ENCODE measurements around the gene IFNGR1. TPM values are rescaled to one million over a fixed set of nuclear protein-coding genes. Genes with fewer than 3 reads are reported as not detected.
A peak's percentile ranks its signal among the peaks of the same experiment; 100 is the strongest.

Gene IFNGR1
- total RNA-seq, 8 experiments from 2014 or later = 24.6 to 72.7 (median 26.8) TPM

GRCh38 chr6:137200288-137200687 lies 18.9 kb downstream of the IFNGR1 start:
- WGBS, 10 experiments = 63 to 100% (median 96%) methylated on average over 1 to 4 of the region's 4 CpGs
- H3K4me1 ChIP-seq (replicated peaks in 1 of 2) = no peaks in the 10 kb centered on the region
- no peak overlapping the region for H3K4me3 ChIP-seq
- in situ Hi-C loops (cut with MboI; ENCODE audit: low pct_unique_long_range_greater_than_20kb in 2 of 9, low sequenced_read_pairs in 9 of 9, unreplicated experiment in 9 of 9) = no loop called here
- no peak overlapping the region for H3K27ac ChIP-seq
- ATAC-seq (replicated peaks in 6 of 8) = no peak

GRCh38 chr6:137197684-137198645 lies 21.2 kb downstream of the IFNGR1 start:
- no peak for ATAC-seq (replicated peaks in 6 of 8)
- no peak overlapping the region for H3K4me3 ChIP-seq
- in situ Hi-C loops (cut with MboI; ENCODE audit: low pct_unique_long_range_greater_than_20kb in 2 of 9, low sequenced_read_pairs in 9 of 9, unreplicated experiment in 9 of 9) = no loop called here
- 89 to 100% (median 98%) methylated on average over 2 to 11 of the region's 11 CpGs for WGBS, 10 experiments
- no peak overlapping the region for H3K27ac ChIP-seq
- no peaks in the 10 kb centered on the region for H3K4me1 ChIP-seq (replicated peaks in 1 of 2)

- in situ Hi-C loops (cut with MboI; ENCODE audit: low pct_unique_long_range_greater_than_20kb in 2 of 9, low sequenced_read_pairs in 9 of 9, unreplicated experiment in 9 of 9) = no loop called here
- H3K4me1 ChIP-seq (replicated peaks in 1 of 2) = no peaks in the 10 kb centered on the region
- 43 to 87% (median 69%) methylated on average over 2 to 5 of the region's 5 CpGs for WGBS, 10 experiments
- no peak overlapping the region for H3K4me3 ChIP-seq
- ATAC-seq (replicated peaks in 6 of 8) = no peak
- no peak overlapping the region for H3K27ac ChIP-seq
These were observed 25.7 kb downstream of the IFNGR1 start for GRCh38 chr6:137193256-137194070.

- WGBS, 10 experiments = 63 to 100% (median 87%) methylated on average over 1 to 4 of the region's 4 CpGs
These were observed 26.4 kb downstream of the IFNGR1 start for GRCh38 chr6:137192821-137193220.

GRCh38 chr6:137191670-137192069 lies 27.5 kb downstream of the IFNGR1 start:
- no peak overlapping the region for H3K27ac ChIP-seq
- no peak for ATAC-seq (replicated peaks in 6 of 8)
- WGBS, 10 experiments = 0 to 100% (median 93%) methylated on average over 1 of the region's 1 CpG; no CpG with 5 or more reads in 3 of the 10 experiments
- H3K4me1 ChIP-seq (replicated peaks in 1 of 2) = no peaks in the 10 kb centered on the region
- in situ Hi-C loops (cut with MboI; ENCODE audit: low pct_unique_long_range_greater_than_20kb in 2 of 9, low sequenced_read_pairs in 9 of 9, unreplicated experiment in 9 of 9) = no loop called here
- H3K4me3 ChIP-seq = no peak overlapping the region

More at GRCh38 chr6:137192821-137193220, 26.4 kb downstream of the IFNGR1 start:
- H3K27ac ChIP-seq = no peak overlapping the region
- H3K4me1 ChIP-seq (replicated peaks in 1 of 2) = no peaks in the 10 kb centered on the region
- H3K4me3 ChIP-seq = no peak overlapping the region
- no peak for ATAC-seq (replicated peaks in 6 of 8)
- in situ Hi-C loops (cut with MboI; ENCODE audit: low pct_unique_long_range_greater_than_20kb in 2 of 9, low sequenced_read_pairs in 9 of 9, unreplicated experiment in 9 of 9) = no loop called here

GRCh38 chr6:137191236-137191635 lies 27.9 kb downstream of the IFNGR1 start:
- no peaks in the 10 kb centered on the region for H3K4me1 ChIP-seq (replicated peaks in 1 of 2)
- H3K27ac ChIP-seq = no peak overlapping the region
- ATAC-seq (replicated peaks in 6 of 8) = peak in 1 of 8 experiments; percentile 6
- no peak overlapping the region for H3K4me3 ChIP-seq
- in situ Hi-C loops (cut with MboI; ENCODE audit: low pct_unique_long_range_greater_than_20kb in 2 of 9, low sequenced_read_pairs in 9 of 9, unreplicated experiment in 9 of 9) = no loop called here
- 46 to 100% (median 79%) methylated on average over 1 to 3 of the region's 3 CpGs; no CpG with 5 or more reads in 5 of the 10 experiments for whole genome bisulfite sequencing, 10 experiments

- peak in 3 of 8 experiments; percentile 91 to 95 (median 91) for ATAC-seq (replicated peaks in 6 of 8)
- Histone ChIP-seq H3K27ac (no peak overlapping the region), H3K4me1 (replicated peaks in 1 of 2) (no peaks in the 10 kb centered on the region), H3K4me3 (no peak overlapping the region)
- 0 to 100% (median 60%) methylated on average over 1 to 5 of the region's 5 CpGs; no CpG with 5 or more reads in 1 of the 10 experiments for WGBS, 10 experiments
- in situ Hi-C loops (cut with MboI; ENCODE audit: low pct_unique_long_range_greater_than_20kb in 2 of 9, low sequenced_read_pairs in 9 of 9, unreplicated experiment in 9 of 9) = no loop called here
These were observed 28.5 kb downstream of the IFNGR1 start for GRCh38 chr6:137190583-137191094.

GRCh38 chr6:137188855-137189254 lies 30.3 kb downstream of the IFNGR1 start:
- ATAC-seq (replicated peaks in 6 of 8) = no peak
- in situ Hi-C loops (cut with MboI; ENCODE audit: low pct_unique_long_range_greater_than_20kb in 2 of 9, low sequenced_read_pairs in 9 of 9, unreplicated experiment in 9 of 9) = no loop called here
- Histone ChIP-seq H3K4me1 (replicated peaks in 1 of 2) (no peaks in the 10 kb centered on the region), H3K27ac (no peak overlapping the region), H3K4me3 (no peak overlapping the region)
- WGBS, 10 experiments = 20 to 85% (median 70%) methylated on average over 1 to 5 of the region's 5 CpGs; no CpG with 5 or more reads in 1 of the 10 experiments

- ATAC-seq (replicated peaks in 6 of 8) = no peak
- in situ Hi-C loops (cut with MboI; ENCODE audit: low pct_unique_long_range_greater_than_20kb in 2 of 9, low sequenced_read_pairs in 9 of 9, unreplicated experiment in 9 of 9) = no loop called here
- Histone ChIP-seq H3K27ac (no peak overlapping the region), H3K4me3 (no peak overlapping the region), H3K4me1 (replicated peaks in 1 of 2) (no peaks in the 10 kb centered on the region)
- 17 to 88% (median 62%) methylated on average over 1 to 3 of the region's 3 CpGs; no CpG with 5 or more reads in 4 of the 10 experiments for WGBS, 10 experiments
These were observed 33.9 kb downstream of the IFNGR1 start for GRCh38 chr6:137185290-137185689.

- no peak for ATAC-seq (replicated peaks in 6 of 8)
- no peak overlapping the region for H3K4me3 ChIP-seq
- in situ Hi-C loops (cut with MboI; ENCODE audit: low pct_unique_long_range_greater_than_20kb in 2 of 9, low sequenced_read_pairs in 9 of 9, unreplicated experiment in 9 of 9) = no loop called here
- H3K4me1 ChIP-seq (replicated peaks in 1 of 2) = no peaks in the 10 kb centered on the region
- no peak overlapping the region for H3K27ac ChIP-seq
These were observed 36.5 kb downstream of the IFNGR1 start for GRCh38 chr6:137182654-137183073.

GRCh38 chr6:137181891-137182653 lies 37.1 kb downstream of the IFNGR1 start:
- no peak overlapping the region for H3K4me3 ChIP-seq
- ATAC-seq (replicated peaks in 6 of 8) = no peak
- no peak overlapping the region for H3K27ac ChIP-seq
- WGBS, 10 experiments = 8 to 91% (median 62%) methylated on average over 2 to 3 of the region's 3 CpGs
- in situ Hi-C loops (cut with MboI; ENCODE audit: low pct_unique_long_range_greater_than_20kb in 2 of 9, low sequenced_read_pairs in 9 of 9, unreplicated experiment in 9 of 9) = no loop called here
- H3K4me1 ChIP-seq (replicated peaks in 1 of 2) = no peaks in the 10 kb centered on the region

GRCh38 chr6:137177611-137178010 lies 41.6 kb downstream of the IFNGR1 start:
- no peaks in the 10 kb centered on the region for H3K4me1 ChIP-seq (replicated peaks in 1 of 2)
- WGBS, 10 experiments = 83 to 100% methylated on average over 1 of the region's 1 CpG; no CpG with 5 or more reads in 8 of the 10 experiments
- no peak overlapping the region for H3K27ac ChIP-seq
- in situ Hi-C loops (cut with MboI; ENCODE audit: low pct_unique_long_range_greater_than_20kb in 2 of 9, low sequenced_read_pairs in 9 of 9, unreplicated experiment in 9 of 9) = no loop called here
- no peak overlapping the region for H3K4me3 ChIP-seq
- ATAC-seq (replicated peaks in 6 of 8) = no peak
